ENCODE measurements around the gene UBTD2.

GRCh38 chr5:172178991-172179989, 104.3 kb downstream of the UBTD2 start:
- TF ChIP-seq CTCF (IDR thresholded peaks at IDR 0.05) (no peak), POLR2A (IDR thresholded peaks at IDR 0.05) (no peak)
